22Rv1 (cell line): ENCODE results near the gene RMI2.

Source experiments
- CTCF ChIP-seq: fragments of 450-650 bp; IDR thresholded peaks from 2 replicates; pipeline ENCODE4 v1.5.1; 2017; ENCODE audit warnings: mild to moderate bottlenecking
- ZFX ChIP-seq: fragments of 450-650 bp; IDR thresholded peaks from 2 replicates; pipeline ENCODE4 v1.6.1; 2017; ENCODE audit warnings: antibody characterized with exemption, borderline replicate concordance

DNA sequence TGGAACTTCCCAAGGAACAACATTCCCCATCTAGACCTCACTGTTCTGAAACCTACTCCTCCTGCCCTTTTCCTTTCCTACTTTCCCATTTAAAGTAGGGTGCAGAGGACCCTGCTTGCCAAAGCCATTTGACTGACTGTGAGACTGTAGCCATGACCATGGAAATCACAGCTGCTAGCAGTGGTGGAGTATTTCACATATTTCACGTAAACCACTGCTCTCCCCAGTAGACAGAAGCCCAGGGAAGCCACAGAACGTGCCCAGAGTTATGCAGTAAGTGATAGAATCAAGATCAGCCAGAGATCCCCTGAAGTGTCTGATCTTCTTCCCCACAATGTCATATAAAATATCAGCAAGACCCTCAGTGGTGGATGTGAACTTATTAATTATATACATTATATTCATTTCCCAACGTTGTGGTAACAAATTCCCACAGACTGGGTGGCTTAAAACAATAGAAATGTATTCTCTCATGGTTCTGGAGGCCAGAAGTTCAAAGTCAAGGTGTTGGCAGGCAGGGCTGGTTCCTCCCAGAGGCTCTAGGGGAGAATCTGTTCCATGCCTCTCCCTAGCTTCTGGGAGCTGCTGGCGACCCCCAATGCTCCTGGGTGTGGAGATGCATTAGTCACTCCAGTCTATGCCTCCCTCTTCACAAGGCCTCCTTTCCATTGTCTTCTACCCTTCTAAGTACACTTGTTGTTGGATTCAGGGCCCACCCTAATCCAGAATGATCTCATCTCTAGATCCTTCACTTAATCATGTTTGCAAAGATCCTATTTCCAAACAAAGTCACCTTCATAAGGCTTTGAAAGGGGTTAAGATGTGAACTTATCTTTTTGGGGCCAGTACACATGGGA, 43.4 kb upstream of the RMI2 start:
- TF ChIP-seq CTCF (no peak), ZFX (no peak)
